GM19239 (cell line): ENCODE results near the gene FAM110A.
"Not testable (repeated sequence)": the region's sequence is repeated elsewhere in the genome, so short reads cannot be mapped to it uniquely, and the experiment has no call there.

Source experiments
- DNase-seq: peaks from one replicate; pipeline ENCODE4 v3.0.0; 2011; ENCODE audit warnings: low spot score; ENCODE audit not compliant: insufficient read length
- FAIRE-seq: peaks from 2 replicates; lab custom pipeline; 2011; peaks lifted over from hg19 to GRCh38; lab: Jason Lieb, UNC

Gene FAM110A

GRCh38 chr20:833450-834150 is at the start of gene FAM110A:
Gene FAM110A, plus strand, starts transcription at chr20:833715. Its CDS starts 11,090 bp downstream, at chr20:844805.
- DNase-seq: peak; percentile 94
- peak; percentile 95 for FAIRE-seq

GRCh38 chr20:787825-788224 is 45.7 kb upstream of the FAM110A start:
- FAIRE-seq (no peak), DNase-seq (no peak)

GRCh38 chr20:791056-791455 is 42.5 kb upstream of the FAM110A start:
- FAIRE-seq (no peak), DNase-seq (no peak)

GRCh38 chr20:792248-792647 is 41.3 kb upstream of the FAM110A start:
- DNase-seq (no peak), FAIRE-seq (no peak)

- FAIRE-seq: no peak
- no peak for DNase-seq
These were observed 36.6 kb upstream of the FAM110A start for GRCh38 chr20:796921-797320.

GRCh38 chr20:798746-799145 is 34.8 kb upstream of the FAM110A start:
- DNase-seq, FAIRE-seq: not testable (repeated sequence)

- FAIRE-seq, DNase-seq: not testable (repeated sequence)
These were observed 33.5 kb upstream of the FAM110A start for GRCh38 chr20:800026-800425.

- DNase-seq (no peak), FAIRE-seq (no peak)
These were observed 31.8 kb upstream of the FAM110A start for GRCh38 chr20:801678-802077.

GRCh38 chr20:805713-806112 is 27.8 kb upstream of the FAM110A start:
- DNase-seq (no peak), FAIRE-seq (no peak)

GRCh38 chr20:811776-812434 is 21.6 kb upstream of the FAM110A start:
- FAIRE-seq: not testable (repeated sequence)

GRCh38 chr20:812435-812814 is 21.1 kb upstream of the FAM110A start:
- not testable (repeated sequence) for FAIRE-seq, DNase-seq

More at GRCh38 chr20:811776-812434, 21.6 kb upstream of the FAM110A start:
- DNase-seq: not testable (repeated sequence)

GRCh38 chr20:813390-813789 is 20.1 kb upstream of the FAM110A start:
- DNase-seq (no peak), FAIRE-seq (no peak)

GRCh38 chr20:815226-815625 is 18.3 kb upstream of the FAM110A start:
- FAIRE-seq (no peak), DNase-seq (no peak)

GRCh38 chr20:815914-816606 is 17.5 kb upstream of the FAM110A start:
- DNase-seq (peak; percentile 56), FAIRE-seq (peak; percentile 53)

- FAIRE-seq (no peak), DNase-seq (no peak)
These were observed 15.4 kb upstream of the FAM110A start for GRCh38 chr20:818001-818664.

GRCh38 chr20:819680-820322 is 13.7 kb upstream of the FAM110A start:
- FAIRE-seq (no peak), DNase-seq (no peak)

GRCh38 chr20:820323-820953 is 13.1 kb upstream of the FAM110A start:
- FAIRE-seq: no peak
- DNase-seq: no peak

- FAIRE-seq: no peak
- no peak for DNase-seq
These were observed 12.3 kb upstream of the FAM110A start for GRCh38 chr20:821046-821730.

GRCh38 chr20:821731-822065 is 11.8 kb upstream of the FAM110A start:
- no peak for FAIRE-seq
- no peak for DNase-seq
